Body of pancreas (tissue), 4 donors: ENCODE results near the gene PLIN4.

Experiments
- CTCF ChIP-seq, 7 experiments: fragments of 450-650 bp in 4 of 7; fragments of 200-600 bp in 3 of 7; sonication (generic) in 3 of 7; IDR thresholded peaks; one replicate each; pipeline ENCODE4 v1.5.1; 2016 to 2019; ENCODE audit warnings: antibody characterized with exemption in 7 of 7
- POLR2A ChIP-seq, 3 donors: fragments of 450-650 bp; IDR thresholded peaks; one replicate each; pipeline ENCODE4 v1.6.1; 2016; ENCODE audit warnings: antibody characterized with exemption in 3 of 3, mild to moderate bottlenecking in 2 of 3

- TF ChIP-seq CTCF (IDR thresholded peaks at IDR 0.05) (no peak), POLR2A (IDR thresholded peaks at IDR 0.05) (no peak)
Measured at GRCh38 chr19:4552525-4552819, 34.2 kb upstream of the PLIN4 start.
